GM10266 (cell line): Measurements from ENCODE around the gene DLGAP4.

Experiments used
- DNase-seq: peaks from one replicate; pipeline ENCODE4 v3.0.0; 2012; ENCODE audit errors: extremely low spot score
- CTCF ChIP-seq: IDR thresholded peaks from 2 replicates; pipeline ENCODE4 v1.5.1; 2012; ENCODE audit warnings: mild to moderate bottlenecking, low read depth; ENCODE audit not compliant: control insufficient read depth, insufficient read depth; ENCODE audit errors: missing control alignments

The DLGAP4 gene

GRCh38 chr20:36540551-36541211, 234.5 kb downstream of the DLGAP4 start:
- no peak for TF ChIP-seq CTCF
- DNase-seq, result no peak

- TF ChIP-seq CTCF, result peak; percentile 24
- DNase-seq, result peak; percentile 79
These were observed 235.2 kb downstream of the DLGAP4 start, which contains the start of gene MYL9 for GRCh38 chr20:36541227-36541767. Gene MYL9, plus strand, starts transcription at chr20:36541519. Its CDS starts 3,366 bp downstream, at chr20:36544885.

GRCh38 chr20:36541768-36542488, 235.8 kb downstream of the DLGAP4 start:
- peak; percentile 54 for DNase-seq
- peak; percentile 40 for TF ChIP-seq CTCF

- DNase-seq, result no peak
- TF ChIP-seq CTCF, result no peak
These were observed 236.5 kb downstream of the DLGAP4 start for GRCh38 chr20:36542516-36543183.

- no peak for TF ChIP-seq CTCF
- no peak for DNase-seq
These were observed 237.3 kb downstream of the DLGAP4 start for GRCh38 chr20:36543184-36544133.

DNA sequence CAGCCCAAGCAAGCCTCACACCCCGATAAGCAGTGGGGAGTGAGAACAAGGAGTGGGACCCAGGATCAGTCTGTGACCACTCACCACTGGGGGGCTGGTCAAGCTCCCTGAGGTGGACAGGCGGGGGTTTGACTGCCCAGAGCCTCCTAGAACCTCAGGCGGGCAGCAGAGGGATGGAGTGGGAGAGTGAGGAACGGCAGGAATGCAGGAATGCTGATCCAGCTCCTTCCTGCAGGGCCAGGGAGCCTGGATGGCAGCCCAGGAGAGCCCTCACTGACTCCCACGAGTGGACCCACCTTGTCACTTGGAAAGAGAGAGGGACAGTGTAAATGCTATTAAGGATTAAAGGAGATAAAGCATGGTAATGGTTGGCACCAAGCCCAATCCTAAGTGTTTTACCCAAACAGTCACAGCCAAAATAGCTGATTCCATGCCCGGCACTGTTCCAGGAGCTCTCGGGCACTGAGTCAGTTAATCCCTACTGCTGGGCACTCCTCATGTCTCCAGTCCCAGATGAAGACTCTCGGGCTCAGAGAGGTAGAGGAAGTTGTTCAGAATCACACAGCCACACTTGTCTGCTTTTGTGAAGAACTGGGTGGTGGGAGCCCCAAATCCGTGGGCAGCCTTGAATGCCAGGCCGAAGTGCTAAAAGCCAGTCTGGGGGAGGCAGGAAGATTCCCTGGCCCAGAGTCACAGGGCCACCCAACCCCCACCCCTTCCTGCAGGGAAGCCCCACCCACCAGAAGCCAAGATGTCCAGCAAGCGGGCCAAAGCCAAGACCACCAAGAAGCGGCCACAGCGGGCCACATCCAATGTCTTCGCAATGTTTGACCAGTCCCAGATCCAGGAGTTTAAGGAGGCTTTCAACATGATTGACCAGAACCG, 238.2 kb downstream of the DLGAP4 start:
- no peak for TF ChIP-seq CTCF
- DNase-seq, result no peak
